HG03045 (cell line): Measurements from ENCODE around the gene CEBPB.
"Not testable (repeated sequence)": the region's sequence is repeated elsewhere in the genome, so short reads cannot be mapped to it uniquely, and the experiment has no call there.

Experiments used
- ATAC-seq: cut with Tn5 transposase; IDR thresholded peaks from one replicate; pipeline ENCODE4 v1.9.1; 2021; ENCODE audit warnings: mild to moderate bottlenecking, moderate library complexity; ENCODE audit not compliant: unreplicated experiment

The CEBPB gene

GRCh38 chr20:50192364-50193198 lies 2.0 kb downstream of the CEBPB start:
- ATAC-seq = peak; percentile 28

GRCh38 chr20:50193199-50193835 lies 2.7 kb downstream of the CEBPB start:
- ATAC-seq = no peak

- no peak for ATAC-seq
These were observed 3.3 kb downstream of the CEBPB start for GRCh38 chr20:50193836-50194421.

- no peak for ATAC-seq
These were observed 3.8 kb downstream of the CEBPB start for GRCh38 chr20:50194422-50194830.

- no peak for ATAC-seq
These were observed 4.3 kb downstream of the CEBPB start for GRCh38 chr20:50194831-50195523.

GRCh38 chr20:50195524-50196120 lies 5.0 kb downstream of the CEBPB start:
- ATAC-seq = no peak

- no peak for ATAC-seq
These were observed 5.6 kb downstream of the CEBPB start for GRCh38 chr20:50196248-50196647.

GRCh38 chr20:50196896-50197295 lies 6.3 kb downstream of the CEBPB start:
- ATAC-seq = no peak

GRCh38 chr20:50197463-50198179 lies 7.0 kb downstream of the CEBPB start:
- ATAC-seq = no peak

- no peak for ATAC-seq
These were observed 7.6 kb downstream of the CEBPB start for GRCh38 chr20:50198180-50198666.

- ATAC-seq = no peak
These were observed 8.1 kb downstream of the CEBPB start for GRCh38 chr20:50198716-50199115.

GRCh38 chr20:50199703-50200102 lies 9.1 kb downstream of the CEBPB start:
- ATAC-seq = no peak

- no peak for ATAC-seq
These were observed 10.0 kb downstream of the CEBPB start for GRCh38 chr20:50200482-50201104.

- not testable (repeated sequence) for ATAC-seq
These were observed 11.1 kb downstream of the CEBPB start for GRCh38 chr20:50201710-50202109.

- ATAC-seq = no peak
These were observed 12.0 kb downstream of the CEBPB start for GRCh38 chr20:50202677-50203076.

- no peak for ATAC-seq
These were observed 13.6 kb downstream of the CEBPB start for GRCh38 chr20:50203951-50204937.

GRCh38 chr20:50207026-50207425 lies 16.4 kb downstream of the CEBPB start:
- ATAC-seq = no peak

GRCh38 chr20:50208085-50208491 lies 17.5 kb downstream of the CEBPB start:
- no peak for ATAC-seq
